GM21423 (cell line): ENCODE measurements around the gene HEATR5B.
A peak's percentile ranks its signal among the peaks of the same experiment; 100 is the strongest.
"Not testable (repeated sequence)": the region's sequence is repeated elsewhere in the genome, so short reads cannot be mapped to it uniquely, and the experiment has no call there.

Source experiments
- ATAC-seq: cut with Tn5 transposase; IDR thresholded peaks from one replicate; pipeline ENCODE4 v1.9.1; 2021; ENCODE audit warnings: mild to moderate bottlenecking, moderate library complexity; ENCODE audit not compliant: unreplicated experiment

Gene HEATR5B

DNA sequence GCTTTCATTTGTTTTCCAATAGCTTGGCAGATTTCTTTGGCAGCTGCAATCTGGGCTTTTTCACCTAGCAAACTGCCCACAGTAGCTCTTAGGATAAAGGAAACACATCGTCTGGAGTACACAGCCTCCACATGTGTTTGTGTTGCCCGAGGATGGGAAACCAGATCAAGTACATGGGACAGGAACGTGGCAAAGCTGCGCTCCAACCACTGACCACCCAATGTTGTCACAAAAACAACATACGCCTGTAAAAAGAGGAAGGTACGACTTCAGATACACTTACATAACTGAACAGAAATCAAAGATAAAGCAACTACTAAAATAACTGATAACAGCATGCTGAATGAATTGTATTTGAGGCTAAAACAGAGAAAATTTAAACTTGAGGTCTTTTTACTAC, 15.5 kb downstream of the HEATR5B start:
- no peak for ATAC-seq

DNA sequence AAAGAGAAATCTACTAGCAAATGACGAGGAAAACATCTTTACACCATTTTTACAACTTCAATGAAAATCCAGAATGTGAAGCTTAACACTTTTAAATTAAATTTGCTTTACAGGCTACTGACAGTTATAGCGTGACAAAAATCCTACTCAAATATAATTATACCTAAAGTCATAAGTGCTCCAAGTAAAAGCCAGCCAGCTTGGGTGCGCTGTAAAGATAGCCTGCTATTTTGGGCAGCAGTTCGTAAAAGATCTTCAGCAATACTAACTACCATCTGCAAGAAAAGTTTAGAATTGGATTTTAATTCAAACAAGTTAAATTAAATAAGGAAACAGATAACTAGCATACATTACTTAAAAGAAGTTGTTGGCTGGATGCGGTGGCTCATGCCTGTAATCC, 22.4 kb downstream of the HEATR5B start:
- ATAC-seq, result no peak

DNA sequence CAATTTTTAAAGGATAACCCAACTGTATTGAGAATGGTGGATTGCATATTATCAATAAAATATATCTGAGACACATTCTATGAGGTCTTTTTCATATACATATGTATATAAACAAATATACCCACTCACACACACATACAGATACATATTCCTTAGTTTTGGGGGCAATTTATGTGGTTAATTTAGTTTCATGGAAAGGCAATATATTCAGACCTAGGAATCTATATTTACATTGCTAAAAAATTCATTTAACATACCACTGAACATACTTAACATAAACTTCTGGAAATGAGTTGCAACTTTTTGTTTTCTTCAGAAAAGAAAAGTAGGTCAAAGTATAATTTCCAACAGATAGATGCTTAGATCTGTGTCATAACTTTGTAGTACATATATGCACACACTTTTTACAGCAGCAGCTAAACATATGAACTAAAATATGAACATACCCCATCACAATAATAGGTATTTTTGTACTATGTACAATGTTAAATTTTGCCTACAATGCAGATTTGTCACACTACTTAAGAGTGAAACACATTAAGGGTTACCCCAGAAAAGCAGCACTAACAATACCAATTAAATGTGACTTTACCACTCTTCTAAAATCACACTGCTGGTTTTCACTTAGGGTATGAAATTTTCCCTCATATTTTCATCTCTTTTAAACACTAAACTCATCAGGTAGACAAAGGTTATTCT, 23.0 kb downstream of the HEATR5B start:
- ATAC-seq, result no peak

DNA sequence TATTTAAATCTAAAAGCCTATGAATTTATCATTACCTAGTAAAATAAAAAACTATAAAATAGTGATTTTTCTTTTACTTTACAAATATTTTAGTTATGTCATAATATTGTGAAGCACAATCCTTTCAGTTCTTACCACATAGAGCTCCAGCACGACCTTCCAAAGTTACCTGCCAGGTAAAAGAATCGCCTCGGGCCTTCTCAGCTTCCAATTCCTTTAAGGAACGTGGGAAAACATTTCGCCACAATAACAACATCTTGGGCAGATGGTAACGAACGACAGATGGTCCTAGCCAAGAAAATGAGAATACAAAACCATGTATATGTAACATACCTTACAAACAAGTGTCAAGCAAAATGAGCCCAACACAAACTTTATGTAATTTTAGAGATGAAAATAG, 23.7 kb downstream of the HEATR5B start:
- no peak for ATAC-seq

DNA sequence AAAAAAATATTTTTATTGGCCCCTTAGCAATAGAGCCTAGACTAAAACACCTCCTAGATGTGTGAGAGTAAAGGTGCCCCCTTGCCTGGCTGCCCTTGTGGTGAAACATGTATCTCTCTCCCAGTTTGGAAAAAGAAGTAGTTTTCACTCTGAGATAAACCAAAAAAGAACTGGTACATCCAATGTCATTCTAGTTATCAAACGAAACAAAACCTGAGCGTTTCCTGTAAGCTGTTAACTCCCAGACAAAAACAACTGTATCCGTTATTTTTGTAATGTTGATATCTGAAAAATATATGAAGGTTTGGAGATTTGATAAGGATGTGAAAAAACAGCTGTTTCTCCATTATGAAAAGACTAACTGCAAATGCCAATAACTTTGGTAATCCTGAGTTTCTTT, 24.3 kb downstream of the HEATR5B start:
- no peak for ATAC-seq

DNA sequence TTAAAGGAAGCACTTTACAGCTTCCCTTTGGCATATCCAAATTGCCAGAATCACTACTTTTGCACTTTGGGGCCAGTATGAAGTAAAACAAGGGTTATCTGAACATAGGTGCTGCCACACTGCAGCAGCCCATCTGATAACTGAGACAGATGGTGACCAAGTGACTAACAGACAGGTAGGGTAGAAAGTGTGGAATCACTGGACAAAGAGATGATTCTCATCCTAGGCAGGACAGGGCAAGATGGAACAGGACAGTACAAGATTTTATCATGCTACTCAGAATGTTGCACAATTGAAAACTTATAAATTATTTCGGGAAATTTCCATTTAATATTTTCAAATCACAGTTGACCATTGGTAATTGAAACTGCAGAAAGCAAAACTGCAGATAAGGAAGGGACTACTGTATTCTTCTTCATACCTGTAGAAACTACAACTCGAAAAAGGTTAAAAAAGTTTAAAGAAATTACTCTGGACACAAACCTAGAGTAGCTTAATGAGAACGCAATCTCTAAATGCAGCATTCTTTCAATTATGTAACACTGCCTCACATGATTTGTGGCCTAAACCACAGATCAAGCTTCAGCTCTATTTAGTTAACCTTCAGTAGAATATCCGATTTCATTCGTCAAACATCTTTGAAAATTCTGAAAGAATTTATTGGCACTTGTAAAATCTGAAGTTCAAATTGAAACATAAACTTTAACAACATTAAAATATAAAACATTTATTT, 31.4 kb downstream of the HEATR5B start:
- no peak for ATAC-seq

DNA sequence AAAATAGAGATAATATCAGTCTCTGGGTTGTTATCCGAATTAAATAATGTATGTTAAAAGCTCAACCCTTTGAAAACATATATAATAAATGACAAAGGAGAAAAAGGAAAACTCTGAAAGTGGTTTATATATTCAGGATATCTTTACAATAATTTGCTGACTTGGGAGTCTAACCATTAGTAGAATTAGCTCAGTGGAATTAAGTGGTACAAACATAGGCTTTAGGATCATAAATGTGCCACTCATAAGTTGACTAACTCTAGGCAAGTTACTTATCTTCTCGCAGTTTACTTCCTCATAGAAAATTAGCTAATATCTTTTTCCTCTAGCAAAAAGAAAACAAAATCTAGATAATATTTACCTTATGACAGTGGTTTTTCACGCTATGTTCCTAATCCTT, 44.6 kb downstream of the HEATR5B start:
- ATAC-seq, result no peak

DNA sequence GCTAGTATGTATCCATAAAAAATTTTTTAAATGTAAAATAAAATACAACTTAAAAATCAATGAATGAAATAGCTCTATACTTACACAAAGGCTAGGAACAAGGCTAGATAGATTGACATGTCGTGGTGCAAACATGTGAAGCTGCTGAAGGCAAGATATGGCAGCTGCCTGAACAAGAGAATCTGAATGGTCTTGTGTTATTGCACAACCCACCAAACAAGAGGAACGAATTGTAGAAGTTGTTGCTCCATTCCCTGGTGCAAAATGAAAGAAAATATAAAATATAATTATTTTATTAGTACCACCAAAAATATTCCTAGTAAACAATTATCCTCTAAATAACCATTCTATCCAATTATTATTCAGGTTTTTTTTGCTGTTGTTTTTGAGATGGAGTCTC, 46.4 kb downstream of the HEATR5B start:
- no peak for ATAC-seq

DNA sequence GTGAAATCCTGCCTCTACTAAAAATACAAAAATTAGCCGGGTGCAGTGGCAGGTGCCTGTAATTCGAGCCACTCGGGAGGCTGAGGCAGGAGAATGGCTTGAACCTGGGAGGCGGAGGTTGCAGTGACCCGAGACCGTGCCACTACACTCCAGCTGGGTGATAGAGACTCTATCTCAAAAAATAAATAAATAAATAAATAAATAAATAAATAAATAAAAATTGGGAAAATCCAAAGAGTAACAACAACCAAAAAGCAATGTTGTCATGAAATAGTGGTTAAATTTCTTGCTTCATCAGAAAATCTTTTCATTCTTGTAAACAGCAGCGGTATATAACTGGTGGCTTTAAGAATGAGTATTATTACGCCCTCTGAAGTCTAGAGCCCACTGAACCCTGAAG, 54.4 kb downstream of the HEATR5B start:
- ATAC-seq, result no peak

DNA sequence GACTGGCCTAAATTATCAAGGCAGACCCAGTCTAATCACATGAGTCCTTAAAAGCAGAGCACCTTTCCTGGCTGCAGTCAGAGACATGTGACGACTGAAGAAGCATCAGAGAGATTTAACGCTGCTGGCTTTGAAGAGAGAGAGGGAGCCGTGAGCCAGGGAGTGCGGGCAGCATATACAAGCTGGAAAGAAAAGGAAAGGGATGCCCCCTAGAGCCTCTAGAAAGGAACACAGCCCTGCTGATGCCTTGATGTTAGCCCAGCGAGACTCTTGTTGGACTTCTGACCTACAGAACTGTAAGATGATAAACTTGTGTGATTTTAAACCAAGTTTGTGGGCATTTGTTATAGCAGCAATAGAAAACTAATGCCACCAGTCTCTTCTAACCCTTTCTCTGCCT, 58.1 kb downstream of the HEATR5B start:
- ATAC-seq, result no peak

DNA sequence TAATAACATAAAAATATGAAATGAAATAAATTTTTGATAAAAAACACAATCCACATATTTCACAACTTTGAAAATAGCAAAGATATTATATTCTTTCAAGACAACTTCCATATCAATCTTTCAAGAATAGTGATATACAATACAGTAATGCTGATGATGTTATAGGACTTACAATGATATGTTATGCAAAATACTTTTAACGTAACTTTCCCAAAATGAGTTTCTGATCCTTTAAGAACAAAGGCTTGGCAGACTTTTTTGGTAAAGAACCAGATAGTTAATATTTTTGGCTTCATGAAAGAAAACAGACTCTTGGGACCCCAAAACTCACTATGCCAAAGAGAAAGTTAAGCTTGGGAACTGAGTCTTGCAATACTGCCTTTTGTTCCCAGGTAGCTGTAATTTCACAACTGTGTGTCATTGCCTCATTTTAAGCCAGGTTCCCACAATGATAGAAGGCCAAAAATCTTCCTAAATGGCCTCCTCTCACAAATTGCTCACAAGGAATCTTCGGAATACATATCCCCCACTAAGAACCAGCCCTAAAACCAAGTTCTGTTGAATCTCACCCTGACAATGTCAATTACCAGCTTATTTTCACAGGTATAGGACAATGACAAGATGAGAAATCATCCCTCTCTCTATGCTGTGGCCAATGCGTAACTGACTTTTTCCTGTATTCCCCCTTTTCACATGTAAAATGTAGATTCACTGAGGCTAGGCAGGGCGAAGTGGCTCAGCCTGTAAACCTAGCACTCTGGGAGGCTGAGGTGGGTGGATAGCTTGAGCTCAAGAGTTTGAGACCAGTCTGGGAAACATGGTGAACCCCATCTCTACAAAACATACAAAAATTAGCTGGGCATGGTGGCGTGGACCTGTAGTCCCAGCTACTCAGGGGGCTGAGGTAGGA, 63.0 kb downstream of the HEATR5B start:
- ATAC-seq, result no peak

DNA sequence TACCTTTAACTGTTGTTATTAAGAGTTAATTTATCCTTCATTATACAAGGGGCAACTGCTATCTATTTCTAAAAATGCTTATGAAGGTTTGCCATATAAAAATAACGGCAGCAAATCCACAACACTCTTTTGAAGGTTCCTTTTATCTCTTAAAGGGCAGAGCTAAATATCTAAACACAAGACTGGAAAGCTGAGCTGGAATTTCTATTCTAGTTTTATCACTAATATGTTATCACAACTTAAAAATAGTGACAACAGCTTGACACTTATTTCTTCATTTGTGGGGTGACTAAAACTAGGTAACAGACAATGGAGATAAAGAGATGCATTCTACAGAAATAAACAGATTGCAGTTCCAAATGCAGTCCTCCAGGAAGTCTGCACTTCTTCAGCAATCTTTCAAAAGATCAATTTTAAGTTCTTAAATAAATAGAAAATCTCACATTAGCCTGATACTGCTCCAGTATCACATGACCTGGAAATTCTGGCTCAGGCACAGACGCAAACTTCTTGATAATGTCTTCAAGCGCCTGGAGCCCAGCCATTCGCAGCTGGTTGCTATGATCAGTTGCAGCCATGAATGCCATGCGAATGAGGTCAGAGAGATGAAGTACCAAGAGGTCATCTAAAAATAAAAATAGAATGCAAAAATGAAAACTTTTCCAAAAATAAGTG, 63.8 kb downstream of the HEATR5B start:
- no peak for ATAC-seq

DNA sequence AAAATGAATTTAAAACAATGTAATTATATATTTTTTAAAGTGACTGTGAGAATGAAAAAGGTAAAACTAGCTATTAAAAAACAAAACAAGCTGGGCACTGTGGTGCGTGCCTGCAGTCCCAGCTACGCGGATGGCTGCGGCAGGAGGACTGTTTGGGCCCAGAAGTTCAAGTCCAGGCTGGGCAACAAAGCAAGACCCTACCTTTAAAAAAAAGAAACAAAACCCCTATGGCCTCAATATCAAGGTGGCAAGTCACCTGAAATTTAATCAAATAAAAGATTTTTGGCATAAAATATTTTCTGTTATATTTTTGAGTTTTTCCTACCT, 70.9 kb downstream of the HEATR5B start:
- ATAC-seq, result peak; percentile 26

DNA sequence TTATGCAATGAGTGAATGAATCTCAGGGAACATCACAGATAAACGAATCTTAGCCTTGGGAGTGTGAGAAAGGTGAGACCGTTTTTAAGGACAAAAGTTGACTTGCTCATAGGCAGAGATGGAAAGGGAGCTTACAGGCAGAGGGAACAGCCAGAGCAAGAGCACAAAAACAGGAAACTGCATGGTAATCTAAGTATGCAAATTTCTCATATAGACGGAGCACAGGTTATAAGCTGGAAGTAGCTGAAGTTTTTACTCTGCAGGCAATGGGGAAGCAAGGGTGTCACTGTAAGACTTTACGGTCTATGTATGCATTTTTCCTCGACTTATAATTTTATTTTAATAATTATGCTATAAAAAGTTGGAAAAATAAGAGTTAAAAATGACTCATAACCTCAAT, 73.0 kb downstream of the HEATR5B start:
- ATAC-seq, result no peak

DNA sequence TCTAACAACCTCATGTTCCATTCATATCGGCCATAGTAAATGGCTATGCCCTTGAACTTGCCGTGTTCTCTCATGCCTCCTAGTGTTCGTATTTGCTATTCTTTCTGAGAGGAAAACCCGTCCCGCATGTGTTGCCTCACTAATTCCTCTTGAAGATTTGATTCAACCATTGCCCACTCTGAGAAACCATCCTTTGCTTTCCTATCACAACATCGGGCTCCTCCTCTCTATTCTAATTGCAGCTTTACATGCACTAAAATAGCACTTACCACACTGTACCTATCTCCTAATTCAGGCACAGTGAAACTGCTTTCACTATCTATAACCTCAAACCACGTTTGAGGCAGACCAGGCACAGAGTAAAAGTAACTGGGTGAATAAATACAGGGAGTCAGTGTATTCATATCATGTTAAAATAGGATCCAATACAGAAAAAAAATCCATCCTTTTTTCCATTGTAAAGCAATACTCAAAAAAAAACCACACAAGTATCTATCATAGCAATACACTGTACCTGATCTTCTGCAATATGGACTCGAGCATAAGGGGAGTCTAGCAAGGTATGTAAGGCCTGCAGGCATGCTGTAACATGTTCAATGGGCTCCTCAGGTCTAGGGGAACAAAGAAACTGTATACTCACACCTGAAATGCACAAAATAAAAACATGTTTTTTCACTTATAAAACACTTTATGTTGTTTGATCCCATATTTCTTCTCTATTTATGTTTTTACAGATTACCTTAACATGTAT, 78.9 kb downstream of the HEATR5B start:
- ATAC-seq, result peak; percentile 99

DNA sequence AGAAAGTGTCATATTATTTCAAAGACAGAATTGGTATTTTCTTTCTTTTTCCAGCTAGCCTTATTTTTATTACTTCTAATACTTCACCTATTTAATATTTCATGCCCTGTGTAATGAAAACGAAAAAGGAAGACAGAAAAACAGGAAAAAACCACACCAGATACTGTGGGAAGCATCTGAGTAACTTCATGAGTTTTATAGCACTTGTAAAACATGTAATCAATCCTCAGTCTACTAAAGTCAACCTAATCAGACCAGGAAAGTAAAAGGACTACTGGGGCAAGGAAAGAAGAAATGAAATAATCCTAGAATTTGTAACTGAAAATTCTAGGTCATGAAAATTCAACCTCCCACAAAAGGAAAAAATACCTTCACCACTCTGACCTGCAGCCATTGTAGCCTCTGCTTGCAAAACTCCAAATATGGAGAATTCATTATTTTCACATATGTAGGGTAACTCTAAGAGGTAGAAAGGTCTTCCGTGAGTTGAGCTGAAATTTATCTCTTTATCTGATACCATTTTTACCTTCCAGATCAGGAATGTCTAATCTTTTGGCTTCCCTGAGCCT, 83.1 kb downstream of the HEATR5B start:
- no peak for ATAC-seq

DNA sequence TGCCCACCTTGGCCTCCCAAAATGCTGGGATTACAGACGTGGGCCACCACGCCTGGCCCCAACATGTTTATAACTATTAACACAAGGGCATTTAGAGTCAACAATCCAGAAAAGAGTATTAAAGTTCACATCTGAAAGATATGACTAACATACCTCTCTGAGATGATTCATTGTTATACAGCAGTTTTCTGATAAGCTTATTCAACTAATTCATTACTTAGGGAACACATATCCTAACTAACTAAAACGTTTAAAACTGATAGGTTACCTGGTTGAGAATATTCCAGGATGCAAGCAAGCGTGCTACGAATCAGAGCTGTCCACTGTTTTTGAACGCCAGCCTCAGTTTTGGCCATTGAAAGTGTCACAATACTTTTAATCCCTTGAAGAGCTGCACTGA, 83.9 kb downstream of the HEATR5B start:
- no peak for ATAC-seq

DNA sequence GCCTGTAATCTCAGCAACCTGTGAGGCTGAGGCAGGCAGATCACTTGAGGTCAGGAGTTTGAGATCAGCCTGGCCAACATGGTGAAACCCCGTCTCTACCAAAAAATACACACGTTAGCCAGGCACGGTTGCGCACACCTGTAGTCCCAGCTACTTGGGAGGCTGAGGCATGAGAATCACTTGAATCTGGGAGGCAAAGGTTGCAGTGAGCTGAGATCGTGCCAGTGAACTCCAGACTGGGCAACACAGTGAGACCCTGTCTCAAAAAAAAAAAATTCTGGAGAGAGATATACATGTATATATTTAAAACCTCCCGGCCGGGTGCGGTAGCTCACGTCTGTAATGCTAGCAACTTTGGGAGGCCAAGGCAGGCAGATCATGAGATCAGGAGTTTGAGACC, 84.8 kb downstream of the HEATR5B start:
- not testable (repeated sequence) for ATAC-seq

DNA sequence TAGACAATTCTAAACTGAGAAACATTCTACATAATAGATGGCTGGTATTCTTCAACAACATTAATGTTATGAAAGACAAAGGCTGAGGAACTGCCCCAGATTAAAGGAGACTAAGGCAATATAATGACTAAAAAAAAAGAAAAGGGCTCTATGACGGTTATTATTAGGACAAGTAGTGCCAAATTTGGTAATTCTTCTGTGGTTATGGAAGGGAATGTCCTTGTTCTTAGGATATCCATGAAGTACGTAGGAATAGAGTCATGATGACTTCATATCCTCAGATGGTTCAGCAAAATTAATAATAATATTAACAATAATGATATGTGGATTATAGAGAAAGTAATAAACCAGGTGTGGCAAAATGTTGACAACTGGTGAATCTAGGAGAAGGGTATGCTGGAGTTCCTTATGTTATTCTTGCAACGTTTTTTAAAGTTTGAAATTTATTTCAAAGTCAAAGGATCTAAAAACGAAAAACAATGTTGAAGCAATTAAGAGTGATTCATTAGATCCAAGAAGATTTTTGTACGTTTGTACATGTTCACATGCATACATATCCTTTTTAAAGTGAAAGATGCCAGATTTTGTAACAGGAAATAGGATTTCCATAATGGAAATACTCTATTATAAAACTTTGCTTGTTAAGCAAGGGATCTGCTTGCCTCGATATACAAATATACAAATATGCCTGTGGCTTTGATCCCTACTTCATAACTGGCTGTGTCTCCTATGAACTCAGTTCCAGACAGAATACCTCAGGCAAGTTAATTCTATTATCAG, 90.1 kb downstream of the HEATR5B start:
- no peak for ATAC-seq
